Measurements from ENCODE around the gene NTRK3. TPM values are rescaled to one million over a fixed set of nuclear protein-coding genes. Genes with fewer than 3 reads are reported as not detected.

The NTRK3 gene
- polyA plus RNA-seq, 1 donor from 2014 or later, result 42.7 TPM

GRCh38 chr15:88077296-88078020 is 179.1 kb downstream of the NTRK3 start:
- Histone ChIP-seq H4K20me1 (ENCODE audit: insufficient read depth) (no peaks in the 10 kb centered on the region), H3K27ac (ENCODE audit: low read length) (no peak overlapping the region)
- TF ChIP-seq SMC3 (conservative IDR thresholded peaks at IDR 0.05; ENCODE audit: poor library complexity) (no peak), MXI1 (conservative IDR thresholded peaks at IDR 0.05; ENCODE audit: poor library complexity, severe bottlenecking) (no peak), REST (IDR thresholded peaks at IDR 0.05; ENCODE audit: borderline replicate concordance) (no peak), TAF1 (IDR thresholded peaks at IDR 0.05; ENCODE audit: low read depth) (no peak), EZH2 (IDR thresholded peaks at IDR 0.05; ENCODE audit: borderline replicate concordance, insufficient read depth, low read length, poor library complexity, severe bottlenecking) (no peak), RAD21 (conservative IDR thresholded peaks at IDR 0.05) (no peak), EP300 (conservative IDR thresholded peaks at IDR 0.05; ENCODE audit: poor library complexity, severe bottlenecking) (no peak), CTCF (IDR thresholded peaks at IDR 0.05; ENCODE audit: poor library complexity, severe bottlenecking) (no peak), POLR2AphosphoS5 (IDR thresholded peaks at IDR 0.05) (no peak)

GRCh38 chr15:88076328-88076727 is 180.2 kb downstream of the NTRK3 start:
- no peaks in the 10 kb centered on the region for H3K9me3 ChIP-seq (ENCODE audit: low read length)
- no peaks in the 10 kb centered on the region for H3K9me2 ChIP-seq (ENCODE audit: insufficient read depth, low read length)
- no peak overlapping the region for H3K4me3 ChIP-seq (ENCODE audit: low read length)
- no peak for TF ChIP-seq EZH2 (IDR thresholded peaks at IDR 0.05; ENCODE audit: borderline replicate concordance, insufficient read depth, low read length, poor library complexity, severe bottlenecking)
- no peak for TF ChIP-seq POLR2AphosphoS5 (IDR thresholded peaks at IDR 0.05)
- no peak overlapping the region for H3K4me2 ChIP-seq (ENCODE audit: low read length)
- no peak overlapping the region for H3K27ac ChIP-seq (ENCODE audit: low read length)
- H3F3A ChIP-seq (ENCODE audit: insufficient read depth, low read length, poor library complexity, severe bottlenecking), result no peaks in the 10 kb centered on the region
- no peaks in the 10 kb centered on the region for H3K79me2 ChIP-seq (replicated peaks; ENCODE audit: insufficient read depth, low read length)
- H3K36me3 ChIP-seq (ENCODE audit: insufficient read depth, low read length), result no peaks in the 10 kb centered on the region
- no peak overlapping the region for H3K9ac ChIP-seq (ENCODE audit: low read length)
- H2AFZ ChIP-seq (ENCODE audit: low read depth, low read length), result no peak overlapping the region
- no peaks in the 10 kb centered on the region for H3K27me3 ChIP-seq (ENCODE audit: insufficient read depth, low read depth, low read length)
- no peaks in the 10 kb centered on the region for H4K20me1 ChIP-seq (ENCODE audit: insufficient read depth)

More at GRCh38 chr15:88077296-88078020, 179.1 kb downstream of the NTRK3 start:
- Histone ChIP-seq H3K27me3 (ENCODE audit: insufficient read depth, low read depth, low read length) (no peaks in the 10 kb centered on the region), H3K9ac (ENCODE audit: low read length) (no peak overlapping the region), H3K9me2 (ENCODE audit: insufficient read depth, low read length) (no peaks in the 10 kb centered on the region), H3K4me2 (ENCODE audit: low read length) (no peak overlapping the region), H3F3A (ENCODE audit: insufficient read depth, low read length, poor library complexity, severe bottlenecking) (no peaks in the 10 kb centered on the region), H3K36me3 (ENCODE audit: insufficient read depth, low read length) (no peaks in the 10 kb centered on the region), H2AFZ (ENCODE audit: low read depth, low read length) (no peak overlapping the region), H3K9me3 (ENCODE audit: low read length) (no peaks in the 10 kb centered on the region), H3K4me3 (ENCODE audit: low read length) (no peak overlapping the region), H3K79me2 (replicated peaks; ENCODE audit: insufficient read depth, low read length) (no peaks in the 10 kb centered on the region)

Data from neural cell (in vitro differentiated cells).